Spleen (tissue), 11 donors: Measurements from ENCODE around the gene ZBTB7C. TPM values are rescaled to one million over a fixed set of nuclear protein-coding genes. Genes with fewer than 3 reads are reported as not detected.
A peak's percentile ranks its signal among the peaks of the same experiment; 100 is the strongest.

Experiments
- DNase-seq: peaks from one replicate; pipeline ENCODE4 v3.0.0-alpha.2; 2020
- H3K27ac ChIP-seq, 8 donors: fragments of 200-600 bp; sonication (generic) in 7 of 8; 1 replicate in 4 of 8; 2 replicates in 4 of 8; pipeline versions ENCODE4 v1.5.0 to v1.8.0; 2016 to 2021; ENCODE audit warnings: inconsistent platforms in 4 of 8, mild to moderate bottlenecking in 4 of 8, moderate library complexity in 1 of 8
- H3K27me3 ChIP-seq, 7 donors: fragments of 200-600 bp; sonication (generic) in 6 of 7; replicated peaks in 1 of 7; 1 replicate in 4 of 7; 2 replicates in 3 of 7; pipeline versions ENCODE4 v1.5.0 to v1.8.0; 2016 to 2021; ENCODE audit warnings: inconsistent platforms in 3 of 7, mild to moderate bottlenecking in 1 of 7
- H3K36me3 ChIP-seq, 6 donors: fragments of 200-600 bp; sonication (generic) in 5 of 6; 1 replicate in 4 of 6; 2 replicates in 2 of 6; pipeline versions ENCODE4 v1.5.0 to v1.8.0; 2016 to 2021; ENCODE audit warnings: inconsistent platforms in 2 of 6
- H3K4me1 ChIP-seq, 6 donors: fragments of 200-600 bp; sonication (generic) in 5 of 6; 1 replicate in 3 of 6; 2 replicates in 3 of 6; pipeline versions ENCODE4 v1.5.0 to v1.8.0; 2016 to 2021; ENCODE audit warnings: inconsistent platforms in 3 of 6
- H3K4me3 ChIP-seq, 8 donors: fragments of 200-600 bp; sonication (generic) in 7 of 8; 1 replicate in 4 of 8; 2 replicates in 4 of 8; pipeline versions ENCODE4 v1.5.0 to v1.8.0; 2016 to 2021; ENCODE audit warnings: inconsistent platforms in 4 of 8, mild to moderate bottlenecking in 4 of 8, moderate library complexity in 2 of 8
- H3K9me3 ChIP-seq, 8 donors: fragments of 200-600 bp; sonication (generic) in 7 of 8; 1 replicate in 4 of 8; 2 replicates in 4 of 8; pipeline versions ENCODE4 v1.5.0 to v1.8.0; 2016 to 2021; ENCODE audit warnings: inconsistent platforms in 4 of 8
- CTCF ChIP-seq, 11 experiments: fragments of 200-600 bp in 7 of 11; fragments of 450-650 bp in 4 of 11; sonication (generic) in 4 of 11; IDR thresholded peaks in 8 of 11; conservative IDR thresholded peaks in 3 of 11; 1 replicate in 7 of 11; 2 replicates in 4 of 11; pipeline versions ENCODE4 v1.4.0 to v1.8.0; 2016 to 2021; ENCODE audit warnings: antibody characterized with exemption in 11 of 11, inconsistent platforms in 4 of 11, mild to moderate bottlenecking in 1 of 11
- POLR2A ChIP-seq, 3 donors: fragments of 450-650 bp; IDR thresholded peaks; one replicate each; pipeline ENCODE4 v1.5.1; 2017; ENCODE audit warnings: antibody characterized with exemption in 3 of 3, mild to moderate bottlenecking in 1 of 3
- POLR2AphosphoS5 ChIP-seq, 3 donors: sonication (generic); formaldehyde crosslinking; IDR thresholded peaks; one replicate each; pipeline ENCODE4 v1.5.1; 2017; ENCODE audit warnings: antibody characterized with exemption in 3 of 3
- WGBS, 5 donors: extraction: QIAGEN DNeasy Blood & Tissue Kit in 3 of 5; methylation state at CpG; one replicate each; pipeline versions ENCODE4 v1.1.5 to v1.1.7; 2013 to 2018; 5-methylcytosine and 5-hydroxymethylcytosine counted together
- intact Hi-C: fragments of 100-400 bp; cut with DNase I; formaldehyde crosslinking; loops from one replicate; pipeline ENCODE4 v1.15.0; 2023; ENCODE audit warnings: low total_unique reads
- polyA plus RNA-seq, 3 donors: library from polyadenylated mRNA; stranded (reverse); fragments of 200-250 nt; gene quantifications; one replicate each; pipeline ENCODE4 v1.2.1, GENCODE V29; 2013
- total RNA-seq, 7 donors: library from RNA; depleted of rRNA in 3 of 7; stranded (reverse); fragments of >200 nt in 3 of 7; fragmentation: NEBNext Ultra II Directional in 4 of 7; extraction: Animal tissue kit (Norgen Biotek cat#: 25700) in 4 of 7; gene quantifications; one replicate each; pipeline versions ENCODE4 v1.1.0 to v1.2.1, GENCODE V29; 2016 to 2021
- donor health status: healthy with polysubstance abuse.
- donor health status: DM: no; HTN: no; CAD: no; lungs with moderate emphysema.
- donor health status: DM: no; HTN: no; CAD: no.
- donor health status: Bipolar disorder and iron deficiency.
- donor health status: healthy.
- donor health status: DM: no; HTN: no; CAD: no.
- donor health status: DM: yes; HTN: yes; CAD: no.

Gene ZBTB7C
- total and polyA plus RNA-seq, 10 donors, result 1.00 to 64.2 (median 18.8) TPM

GRCh38 chr18:48375150-48375800 is 33.9 kb downstream of the ZBTB7C start:
- Histone ChIP-seq H3K36me3 (no peaks in the 10 kb centered on the region), H3K27me3 (peaks cover 0 to 7% (median 0%) of the 10 kb centered on the region in 7 donors), H3K4me1 (peaks cover 0 to 23% (median 7%) of the 10 kb centered on the region in 6 donors), H3K27ac (peak overlapping the region in 4 of 8 donors; percentile 30 to 66 (median 48)), H3K9me3 (no peaks in the 10 kb centered on the region), H3K4me3 (no peak overlapping the region)
- WGBS, 5 donors, result 52 to 68% (median 64%) methylated on average over 6 to 7 of the region's 7 CpGs
- intact Hi-C loops, result no loop called here
- TF ChIP-seq POLR2AphosphoS5 (IDR thresholded peaks at IDR 0.05) (no peak), POLR2A (IDR thresholded peaks at IDR 0.05) (no peak), CTCF (IDR thresholded peaks at IDR 0.05 in 8 of 11, conservative IDR thresholded peaks at IDR 0.05 in 3 of 11) (no peak)
- no peak for DNase-seq

- DNase-seq, result no peak
- Histone ChIP-seq H3K36me3 (no peaks in the 10 kb centered on the region), H3K4me1 (peaks cover 0 to 23% (median 7%) of the 10 kb centered on the region in 6 donors), H3K27me3 (peaks cover 0 to 7% (median 0%) of the 10 kb centered on the region in 7 donors), H3K9me3 (peaks cover 0 to 5% (median 0%) of the 10 kb centered on the region in 8 donors), H3K4me3 (no peak overlapping the region), H3K27ac (peak overlapping the region in 4 of 8 donors; percentile 30 to 66 (median 48))
- 49 to 73% (median 57%) methylated on average over 6 to 7 of the region's 7 CpGs for WGBS, 5 donors
- intact Hi-C loops, result no loop called here
- no peak for TF ChIP-seq CTCF (IDR thresholded peaks at IDR 0.05 in 8 of 11, conservative IDR thresholded peaks at IDR 0.05 in 3 of 11)
- TF ChIP-seq POLR2AphosphoS5 (IDR thresholded peaks at IDR 0.05), result no peak
- TF ChIP-seq POLR2A (IDR thresholded peaks at IDR 0.05), result no peak
These were observed 34.6 kb downstream of the ZBTB7C start for GRCh38 chr18:48374423-48375149.

DNA sequence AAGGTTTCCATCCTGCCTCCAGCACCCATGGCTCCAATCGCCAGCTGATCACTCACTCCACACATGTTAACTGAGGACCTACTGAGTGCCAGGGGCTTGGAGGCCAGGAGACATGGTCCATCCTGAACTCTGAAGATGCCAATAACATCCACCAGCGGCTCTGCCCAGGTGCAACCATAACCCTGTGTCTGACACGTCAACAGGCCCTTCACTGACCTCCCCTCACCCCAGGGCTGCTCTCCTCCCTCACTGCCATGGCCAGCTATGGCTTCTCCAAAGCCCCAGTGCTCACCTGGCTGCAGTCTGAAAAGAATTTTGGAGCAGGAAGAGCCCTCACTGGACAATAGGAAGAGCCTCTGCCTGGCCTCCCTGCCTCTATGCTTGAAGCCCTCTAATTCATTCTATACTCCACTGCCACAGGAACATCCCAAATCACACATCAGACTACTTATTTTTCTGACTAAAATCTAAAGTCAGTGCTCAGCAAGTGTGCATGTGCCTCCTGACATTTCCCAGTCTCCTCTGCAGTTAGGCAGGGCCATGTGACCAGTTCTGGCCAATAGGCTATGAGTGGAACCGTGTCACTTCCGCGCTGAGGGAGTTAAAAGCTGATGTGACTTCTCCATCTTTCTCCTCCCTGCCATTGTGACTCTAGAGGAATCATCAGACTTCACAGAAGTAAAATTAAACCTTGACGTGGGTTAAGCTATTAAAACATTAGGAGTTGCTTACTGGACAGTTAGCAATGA is 37.2 kb downstream of the ZBTB7C start:
- Histone ChIP-seq H3K4me1 (peaks cover 0 to 23% (median 7%) of the 10 kb centered on the region in 6 donors), H3K27me3 (peaks cover 0 to 7% (median 0%) of the 10 kb centered on the region in 7 donors), H3K4me3 (no peak overlapping the region), H3K9me3 (peaks cover 0 to 8% (median 0%) of the 10 kb centered on the region in 8 donors), H3K27ac (no peak overlapping the region), H3K36me3 (no peaks in the 10 kb centered on the region)
- DNase-seq, result no peak
- TF ChIP-seq POLR2AphosphoS5 (IDR thresholded peaks at IDR 0.05) (no peak), POLR2A (IDR thresholded peaks at IDR 0.05) (no peak), CTCF (IDR thresholded peaks at IDR 0.05 in 8 of 11, conservative IDR thresholded peaks at IDR 0.05 in 3 of 11) (no peak)
- WGBS, 5 donors, result 84 to 91% (median 88%) methylated on average over 7 of the region's 7 CpGs
- intact Hi-C loops, result no loop called here
